PC-3 (cell line): ENCODE results near the gene PRRC1. TPM values are rescaled to one million over a fixed set of nuclear protein-coding genes. Genes with fewer than 3 reads are reported as not detected.
"Not testable (repeated sequence)": the region's sequence is repeated elsewhere in the genome, so short reads cannot be mapped to it uniquely, and the experiment has no call there.

ENCODE experiments used
- ATAC-seq: fragments of 200-7000 bp; cut with Tn5 transposase; 2 replicates; pipeline ENCODE4 v1.9.1; 2020; ENCODE audit warnings: mild to moderate bottlenecking, moderate library complexity
- BruUV-seq: library from RNA; stranded (reverse); fragments of 400-500 nt; replicated peaks from 2 replicates; lab custom pipeline; 2021; lab: Mats Ljungman, UMichigan
- CTCF ChIA-PET: fragments of 300-600 bp; sonication (Branson Sonifier 250); formaldehyde crosslinking; loops from one replicate; lab custom pipeline; 2022; ENCODE audit warnings: antibody characterized with exemption; lab: Charles Lee
- POLR2A ChIA-PET: fragments of 300-600 bp; sonication (Branson Sonifier 250); formaldehyde crosslinking; loops from one replicate; lab custom pipeline; 2022; ENCODE audit warnings: antibody characterized with exemption; ENCODE audit not compliant: unreplicated experiment; lab: Charles Lee
- DNase-seq: peaks from one replicate; pipeline ENCODE4 v3.0.0-alpha.2; 2015
- H2AFZ ChIP-seq: fragments of 300-600 bp; sonication (generic); 2 replicates; pipeline ENCODE4 v1.6.0; 2016; ENCODE audit warnings: antibody characterized with exemption, low read length
- H3F3A ChIP-seq: fragments of 300-600 bp; sonication (generic); one replicate; pipeline ENCODE4 v1.6.0; 2017; ENCODE audit warnings: antibody characterized with exemption, low read length, control low read depth, mild to moderate bottlenecking; ENCODE audit not compliant: unreplicated experiment
- H3K27ac ChIP-seq: fragments of 300-600 bp; sonication (generic); 2 replicates; pipeline ENCODE4 v1.5.1; 2016; ENCODE audit warnings: mild to moderate bottlenecking, low read length
- H3K27me3 ChIP-seq: fragments of 300-600 bp; sonication (generic); 2 replicates; pipeline ENCODE4 v1.6.1; 2016; ENCODE audit warnings: low read length, mixed read lengths
- H3K36me3 ChIP-seq: fragments of 300-600 bp; sonication (generic); 2 replicates; pipeline ENCODE4 v1.6.1; 2016; ENCODE audit warnings: low read depth, mixed run types, low read length, mixed read lengths
- H3K4me1 ChIP-seq: fragments of 300-600 bp; sonication (generic); 2 replicates; pipeline ENCODE4 v1.5.1; 2016; ENCODE audit warnings: low read length; ENCODE audit not compliant: insufficient read depth
- H3K4me2 ChIP-seq: fragments of 300-600 bp; sonication (generic); 2 replicates; pipeline ENCODE4 v1.6.0; 2016; ENCODE audit warnings: low read length
- H3K4me3 ChIP-seq: fragments of 300-600 bp; sonication (generic); 2 replicates; pipeline ENCODE4 v1.5.1; 2016; ENCODE audit warnings: mild to moderate bottlenecking, low read length, mixed read lengths
- H3K79me2 ChIP-seq: fragments of 300-600 bp; sonication (generic); 2 replicates; pipeline ENCODE4 v1.6.1; 2017; ENCODE audit warnings: low read length, mixed read lengths
- H3K9ac ChIP-seq: fragments of 300-600 bp; sonication (generic); 2 replicates; pipeline ENCODE4 v1.6.0; 2016; ENCODE audit warnings: mild to moderate bottlenecking, low read length
- H3K9me2 ChIP-seq: fragments of 300-600 bp; sonication (generic); replicated peaks from 2 replicates; pipeline ENCODE4 v1.6.1; 2016; ENCODE audit warnings: mixed run types, low read length, mixed read lengths
- H3K9me3 ChIP-seq: fragments of 300-600 bp; sonication (generic); 2 replicates; pipeline ENCODE4 v1.6.1; 2016; ENCODE audit warnings: low read length, mixed read lengths
- H4K20me1 ChIP-seq: fragments of 300-600 bp; sonication (generic); 2 replicates; pipeline ENCODE4 v1.6.1; 2016; ENCODE audit warnings: low read length, mixed read lengths
- EZH2 ChIP-seq: fragments of 300-600 bp; sonication (generic); IDR thresholded peaks from one replicate; pipeline ENCODE4 v1.6.1; 2017; ENCODE audit warnings: antibody characterized with exemption, mild to moderate bottlenecking, low read length; ENCODE audit not compliant: unreplicated experiment
- EZH2phosphoT487 ChIP-seq: fragments of 300-600 bp; sonication (generic); IDR thresholded peaks from 2 replicates; pipeline ENCODE4 v1.6.1; 2018; ENCODE audit warnings: mild to moderate bottlenecking, antibody characterized with exemption, low read length, borderline replicate concordance
- intact Hi-C: fragments of 100-400 bp; cut with micrococcal nuclease; formaldehyde crosslinking; loops from 2 replicates; pipeline ENCODE4 v1.9.0; 2023
- total RNA-seq: library from RNA; depleted of rRNA; stranded (reverse); fragments of >200 nt; gene quantifications from 2 replicates; pipeline ENCODE4 v1.2.3, GENCODE V29; 2014
- TF ChIP-seq, protein P1 (sequence below): fragments of 300-600 bp; sonication (generic); conservative IDR thresholded peaks from 2 replicates; pipeline ENCODE4 v1.5.1; 2017; ENCODE audit warnings: antibody characterized with exemption, low read depth, mild to moderate bottlenecking, low read length

Gene PRRC1
- total RNA-seq, 1 experiment from 2014 or later, result 56.4 TPM

DNA sequence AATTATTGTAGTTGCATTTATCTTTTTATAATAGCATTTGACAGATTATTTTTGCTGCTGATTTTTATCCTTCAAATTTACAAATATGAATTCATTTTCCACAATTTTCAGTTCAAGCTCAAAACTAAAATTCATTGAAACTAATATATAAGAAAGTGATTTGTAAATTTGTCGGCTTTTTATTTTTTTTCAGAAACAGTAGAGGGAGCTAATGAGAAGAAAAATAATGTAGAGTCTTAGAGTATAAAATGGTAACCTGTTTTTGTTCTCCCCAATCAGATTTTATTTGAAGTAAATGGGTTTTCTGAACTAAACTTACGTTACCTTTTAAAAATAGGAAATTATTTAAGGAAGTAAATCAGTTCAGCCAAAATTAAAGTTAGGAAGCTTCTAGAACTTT lies 19.2 kb downstream of the PRRC1 start:
- H3K9ac ChIP-seq, result no peak overlapping the region
- no peaks in the 10 kb centered on the region for H3K27me3 ChIP-seq
- no peak overlapping the region for H3K4me2 ChIP-seq
- no peak overlapping the region for H3K4me3 ChIP-seq
- POLR2A ChIA-PET, result no interaction called here
- no peak overlapping the region for H3K27ac ChIP-seq
- ATAC-seq (no peak), DNase-seq (peak; percentile 25)
- no peaks in the 10 kb centered on the region for H3K4me1 ChIP-seq
- H3K9me3 ChIP-seq, result no peaks in the 10 kb centered on the region
- no peaks in the 10 kb centered on the region for H4K20me1 ChIP-seq
- no peak overlapping the region for H2AFZ ChIP-seq
- no peaks in the 10 kb centered on the region for H3F3A ChIP-seq
- H3K9me2 ChIP-seq, result no peaks in the 10 kb centered on the region
- intact Hi-C loops, result no loop called here
- TF ChIP-seq, protein P1, sequence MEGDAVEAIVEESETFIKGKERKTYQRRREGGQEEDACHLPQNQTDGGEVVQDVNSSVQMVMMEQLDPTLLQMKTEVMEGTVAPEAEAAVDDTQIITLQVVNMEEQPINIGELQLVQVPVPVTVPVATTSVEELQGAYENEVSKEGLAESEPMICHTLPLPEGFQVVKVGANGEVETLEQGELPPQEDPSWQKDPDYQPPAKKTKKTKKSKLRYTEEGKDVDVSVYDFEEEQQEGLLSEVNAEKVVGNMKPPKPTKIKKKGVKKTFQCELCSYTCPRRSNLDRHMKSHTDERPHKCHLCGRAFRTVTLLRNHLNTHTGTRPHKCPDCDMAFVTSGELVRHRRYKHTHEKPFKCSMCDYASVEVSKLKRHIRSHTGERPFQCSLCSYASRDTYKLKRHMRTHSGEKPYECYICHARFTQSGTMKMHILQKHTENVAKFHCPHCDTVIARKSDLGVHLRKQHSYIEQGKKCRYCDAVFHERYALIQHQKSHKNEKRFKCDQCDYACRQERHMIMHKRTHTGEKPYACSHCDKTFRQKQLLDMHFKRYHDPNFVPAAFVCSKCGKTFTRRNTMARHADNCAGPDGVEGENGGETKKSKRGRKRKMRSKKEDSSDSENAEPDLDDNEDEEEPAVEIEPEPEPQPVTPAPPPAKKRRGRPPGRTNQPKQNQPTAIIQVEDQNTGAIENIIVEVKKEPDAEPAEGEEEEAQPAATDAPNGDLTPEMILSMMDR, result peak; percentile 69
- TF ChIP-seq EZH2 (no peak), EZH2phosphoT487 (no peak)
- no TSS peak for BruUV-seq
- CTCF ChIA-PET, result no interaction called here
- H3K36me3 ChIP-seq, result peaks cover 76% of the 10 kb centered on the region
- no peaks in the 10 kb centered on the region for H3K79me2 ChIP-seq

DNA sequence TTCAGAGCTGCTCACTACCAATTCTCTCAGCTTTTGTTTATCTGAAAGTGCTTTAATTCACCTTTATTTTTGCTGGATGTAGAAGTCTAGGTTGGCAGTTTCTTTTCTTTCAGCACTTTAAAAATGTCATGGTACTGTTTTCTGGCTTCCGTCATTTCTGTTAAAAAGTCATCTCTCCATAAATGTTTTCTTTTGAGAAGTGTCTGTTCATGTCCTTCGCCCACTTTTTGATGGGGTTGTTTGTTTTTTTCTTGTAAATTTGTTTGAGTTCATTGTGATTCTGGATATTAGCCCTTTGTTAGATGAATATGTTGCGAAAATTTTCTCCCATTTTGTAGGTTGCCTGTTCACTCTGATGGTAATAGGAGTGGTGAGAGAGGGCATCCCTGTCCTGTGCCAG lies 23.1 kb downstream of the PRRC1 start:
- H4K20me1 ChIP-seq, intact Hi-C loops, ATAC-seq, BruUV-seq, H3K4me1 ChIP-seq, CTCF ChIA-PET, H3K9me3 ChIP-seq, H3K27ac ChIP-seq, H3F3A ChIP-seq, H3K27me3 ChIP-seq, H2AFZ ChIP-seq, H3K9me2 ChIP-seq, DNase-seq, H3K4me3 ChIP-seq, H3K79me2 ChIP-seq, H3K4me2 ChIP-seq, POLR2A ChIA-PET, H3K9ac ChIP-seq: not testable (repeated sequence)
- H3K36me3 ChIP-seq, result peaks cover 47% of the 10 kb centered on the region

DNA sequence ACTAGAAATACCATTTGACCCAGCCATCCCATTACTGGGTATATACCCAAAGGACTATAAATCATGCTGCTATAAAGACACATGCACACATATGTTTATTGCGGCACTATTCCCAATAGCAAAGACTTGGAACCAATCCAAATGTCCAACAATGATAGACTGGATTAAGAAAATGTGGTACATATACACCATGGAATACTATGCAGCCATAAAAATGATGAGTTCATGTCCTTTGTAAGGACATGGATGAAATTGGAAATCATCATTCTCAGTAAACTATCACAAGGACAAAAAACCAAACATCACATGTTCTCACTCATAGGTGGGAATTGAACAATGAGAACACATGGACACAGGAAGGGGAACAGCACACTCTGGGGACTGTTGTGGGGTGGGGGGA lies 27.8 kb downstream of the PRRC1 start:
- H3K4me3 ChIP-seq, BruUV-seq, DNase-seq, H3K27ac ChIP-seq, H3K79me2 ChIP-seq, H3K4me2 ChIP-seq, H2AFZ ChIP-seq, intact Hi-C loops, H4K20me1 ChIP-seq, H3K9ac ChIP-seq, POLR2A ChIA-PET, CTCF ChIA-PET, H3K9me2 ChIP-seq, H3K27me3 ChIP-seq, ATAC-seq, H3F3A ChIP-seq, H3K9me3 ChIP-seq: not testable (repeated sequence)
- Histone ChIP-seq H3K4me1 (peaks cover 11% of the 10 kb centered on the region), H3K36me3 (peaks cover 14% of the 10 kb centered on the region)

DNA sequence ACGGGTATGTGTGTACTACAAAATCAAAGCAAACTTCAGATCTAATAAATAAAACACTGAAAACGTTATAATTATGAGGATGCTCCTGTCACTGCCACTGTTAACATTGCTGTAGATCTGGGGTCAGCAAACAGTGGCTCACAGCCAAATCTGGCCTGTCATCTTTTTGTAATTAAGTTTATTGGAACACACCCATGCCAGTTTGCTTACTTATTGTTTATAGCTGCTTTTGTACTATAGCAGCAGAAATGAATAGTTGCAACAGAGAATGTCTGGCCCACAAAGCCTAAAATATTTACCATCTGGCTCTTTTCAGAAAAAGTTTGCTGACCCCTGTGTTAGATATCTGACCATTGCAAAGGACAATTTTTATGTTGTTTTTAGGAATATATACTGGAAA lies 32.1 kb downstream of the PRRC1 start:
- no peak overlapping the region for H2AFZ ChIP-seq
- ChIA-PET CTCF (no interaction called here), POLR2A (interaction anchor here (0.6 kb wide), 1 partner anchor 164 kb away, joined by 5 read pairs; no protein-coding TSS in a partner anchor)
- H3K36me3 ChIP-seq, result peaks cover 34% of the 10 kb centered on the region
- no peaks in the 10 kb centered on the region for H3K27me3 ChIP-seq
- no TSS peak for BruUV-seq
- H3F3A ChIP-seq, result no peaks in the 10 kb centered on the region
- no peaks in the 10 kb centered on the region for H3K9me2 ChIP-seq
- peak; percentile 69 for ATAC-seq
- H3K4me2 ChIP-seq, result no peak overlapping the region
- H3K4me1 ChIP-seq, result peaks cover 11% of the 10 kb centered on the region
- H3K79me2 ChIP-seq, result peaks cover 7% of the 10 kb centered on the region
- no peak overlapping the region for H3K9ac ChIP-seq
- no peaks in the 10 kb centered on the region for H4K20me1 ChIP-seq
- intact Hi-C loops, result no loop called here
- no peak overlapping the region for H3K4me3 ChIP-seq
- no peak for TF ChIP-seq EZH2phosphoT487
- TF ChIP-seq EZH2, result no peak
- TF ChIP-seq, protein P1, result no peak
- no peak overlapping the region for H3K27ac ChIP-seq
- peak; percentile 35 for DNase-seq
- no peaks in the 10 kb centered on the region for H3K9me3 ChIP-seq
